Measurements from ENCODE around the gene S100A3. TPM values are rescaled to one million over a fixed set of nuclear protein-coding genes. Genes with fewer than 3 reads are reported as not detected.
"Not testable (repeated sequence)": the region's sequence is repeated elsewhere in the genome, so short reads cannot be mapped to it uniquely, and the experiment has no call there.

S100A3 gene
- total RNA-seq, 1 donor from 2014 or later: 0.20 TPM

DNA sequence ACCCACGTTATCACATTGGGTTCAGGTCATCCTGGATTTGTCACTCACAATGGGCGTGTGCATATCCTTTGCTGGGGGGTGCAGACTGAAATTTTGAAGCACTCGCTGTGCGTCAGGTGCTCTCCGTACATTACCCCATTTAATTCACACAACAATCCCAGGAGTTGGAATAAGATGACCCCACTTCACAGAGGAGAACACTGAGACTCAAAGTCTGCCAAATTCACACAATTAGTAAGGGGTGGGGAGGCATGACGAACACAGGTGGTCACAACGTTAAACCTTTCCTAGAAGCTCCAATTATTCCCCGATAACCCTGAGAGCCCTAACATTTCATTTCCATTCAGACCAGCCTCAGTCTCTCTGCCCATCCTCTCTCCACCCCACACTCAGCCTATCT is 20.4 kb upstream of the S100A3 start:
- DNase-seq (ENCODE audit: low read depth in 2 of 2): no peak

DNA sequence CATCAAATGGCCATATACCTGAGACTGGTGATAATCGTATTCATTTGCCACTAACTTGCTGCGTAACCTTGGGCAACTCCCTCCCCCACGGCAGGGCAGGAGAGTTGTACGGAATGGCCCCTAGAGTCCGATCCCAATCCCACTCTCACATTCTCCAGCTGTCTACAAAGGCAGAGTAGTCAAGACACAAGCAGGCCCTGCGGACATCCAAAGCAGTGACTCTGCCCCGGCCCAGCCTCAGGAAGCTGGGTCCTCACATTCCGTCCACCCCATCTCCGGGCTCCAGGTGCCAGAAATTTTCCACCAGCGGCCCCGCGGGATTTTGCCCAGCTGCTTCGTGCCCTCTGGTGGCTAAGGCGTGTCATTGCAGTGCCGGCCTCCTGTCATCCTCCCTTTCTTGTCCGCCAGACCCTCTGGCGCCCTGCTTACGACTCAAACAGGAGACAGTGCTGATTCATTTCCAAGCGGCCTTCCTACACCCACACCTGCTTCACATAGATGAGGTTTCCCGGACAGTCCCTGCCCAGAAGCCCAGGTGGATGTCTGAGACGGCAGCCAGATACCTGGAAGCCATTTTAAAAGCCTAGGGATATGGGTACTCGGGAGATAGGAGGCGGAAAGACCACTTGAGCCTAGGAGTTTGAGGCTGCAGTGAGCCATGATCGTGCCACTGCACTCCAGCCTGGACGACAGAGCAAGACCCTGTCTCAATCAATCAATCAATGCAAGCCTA is 19.5 kb upstream of the S100A3 start:
- DNase-seq (ENCODE audit: low read depth in 2 of 2): peak; percentile 90

DNA sequence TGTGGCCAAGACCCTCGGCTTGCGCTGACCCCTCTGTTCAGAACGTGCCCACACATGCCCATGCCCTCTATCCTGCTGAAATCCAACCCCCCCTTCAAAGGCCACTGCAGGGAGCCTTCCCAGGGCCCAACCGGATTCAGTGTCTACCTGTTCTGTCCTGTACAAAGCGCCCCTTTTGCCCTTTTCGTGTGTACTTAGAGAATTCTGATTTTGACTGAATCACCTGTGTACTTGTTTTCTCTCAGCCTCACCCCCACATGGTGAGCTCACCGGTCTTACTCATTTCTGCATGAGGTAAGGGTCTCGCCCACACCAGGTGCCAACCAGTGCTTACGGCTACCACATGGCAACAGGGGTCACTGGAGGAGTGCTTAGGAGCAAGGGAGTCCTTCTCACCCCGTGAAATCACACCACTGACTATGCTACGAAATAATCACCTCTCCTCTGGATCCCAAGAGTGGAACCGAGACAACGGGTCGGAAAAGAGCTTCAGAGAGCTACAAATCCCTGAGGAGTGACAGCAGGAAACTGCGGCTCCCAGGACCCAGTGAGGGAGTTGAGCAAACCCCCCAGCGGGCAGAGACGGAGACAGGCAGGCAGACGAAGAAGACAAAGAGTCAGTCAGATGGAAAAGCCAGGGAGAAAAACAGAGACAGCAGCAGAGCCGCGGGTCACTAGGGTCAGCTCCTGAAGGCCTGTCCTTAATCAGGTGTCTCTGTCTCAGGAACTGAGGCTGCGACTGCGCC is 18.7 kb upstream of the S100A3 start:
- DNase-seq (ENCODE audit: low read depth in 2 of 2): peak; percentile 28 to 74

DNA sequence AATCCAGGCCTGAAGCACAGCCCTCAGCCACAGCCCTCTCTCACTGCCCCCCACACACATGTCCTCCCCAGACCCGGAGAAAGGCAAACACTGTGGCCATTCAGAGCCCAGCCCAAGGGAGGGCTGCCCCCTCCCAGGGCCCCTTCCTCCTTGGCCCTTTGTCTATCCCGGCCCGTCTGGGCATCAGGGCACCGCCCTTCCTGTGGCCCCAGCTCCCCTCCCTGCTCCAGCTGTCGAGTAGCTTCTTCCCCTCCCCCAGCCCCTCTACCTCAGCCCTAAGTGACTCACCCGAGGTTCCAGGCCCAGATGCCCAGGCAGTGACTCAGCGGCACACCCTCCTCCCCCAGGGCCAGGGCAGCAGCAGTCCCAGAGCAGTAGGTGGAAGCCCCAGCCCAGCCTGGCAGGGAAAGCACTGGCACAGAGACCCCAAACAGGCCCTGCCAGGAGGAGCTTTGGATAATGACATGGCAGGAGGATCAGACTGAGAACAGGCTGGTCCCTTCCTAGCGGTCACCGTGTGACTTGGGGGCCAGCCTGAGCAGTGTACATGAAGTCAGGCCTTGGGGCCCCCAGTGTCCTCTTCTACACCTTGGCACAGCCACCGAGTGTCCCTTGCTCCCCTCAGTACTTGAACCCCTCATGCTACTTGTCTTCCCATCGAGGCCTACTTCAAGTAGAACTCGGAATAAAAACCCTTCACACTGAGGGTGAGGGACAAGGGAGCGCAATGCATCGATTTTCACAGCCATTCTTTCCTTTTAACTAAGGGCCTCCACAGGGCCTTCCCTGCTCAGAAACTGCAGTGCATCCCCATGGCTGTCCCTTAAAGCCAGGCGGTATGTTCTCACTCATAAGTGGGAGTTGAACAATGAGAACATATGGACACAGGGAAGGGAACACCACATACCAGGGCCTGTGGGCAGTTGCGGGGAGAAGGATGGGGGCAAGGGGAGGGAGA is 17.6 kb upstream of the S100A3 start:
- peak; percentile 85 to 98 for DNase-seq (ENCODE audit: low read depth in 2 of 2)

DNA sequence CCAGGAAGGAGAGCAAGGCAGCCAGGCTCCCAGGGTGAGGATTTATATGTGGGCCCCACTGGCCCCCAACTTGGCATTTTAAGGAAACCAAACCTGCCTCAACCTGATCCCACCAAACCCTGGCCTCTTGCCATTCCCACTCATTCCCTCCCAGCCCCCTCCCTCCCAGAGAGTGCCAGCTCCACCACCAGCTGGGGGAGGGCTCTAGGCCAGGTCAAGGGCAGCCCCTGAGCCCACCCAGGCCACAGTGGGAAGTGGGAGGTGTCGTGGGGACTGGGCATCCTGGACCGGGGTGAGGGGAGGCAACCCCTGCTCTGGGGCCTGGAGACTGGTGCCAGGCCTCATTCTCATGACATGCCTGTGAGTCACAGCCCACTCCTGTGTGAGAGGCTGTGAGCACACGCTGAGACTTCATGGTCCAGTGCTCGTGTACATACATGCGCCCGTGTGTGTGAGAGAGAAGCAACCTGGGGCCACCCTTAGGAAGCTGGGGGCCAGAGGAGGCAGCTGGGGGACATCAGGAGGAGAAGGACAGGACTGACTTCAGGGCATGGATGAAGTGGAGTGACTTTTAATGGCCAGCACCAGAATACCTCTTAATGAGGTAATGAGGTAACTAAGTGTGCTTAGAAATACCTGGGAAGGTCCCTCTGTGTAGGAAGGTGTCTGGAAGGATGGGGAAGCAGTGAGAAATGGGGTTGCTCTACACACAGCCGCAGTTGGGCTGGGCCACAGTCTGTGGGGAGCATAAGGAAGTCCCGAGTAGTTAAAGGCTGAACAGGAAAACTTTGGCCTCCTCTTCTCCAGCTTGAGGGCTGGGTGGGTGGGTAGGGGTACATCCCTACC is 16.7 kb upstream of the S100A3 start, which contains the start of gene S100A2:
TSS of gene S100A2 (minus strand) at position 316 of the 846 bp plus-strand sequence. CDS start 1,967 bp downstream, outside the sequence.
- DNase-seq (ENCODE audit: low read depth in 2 of 2): peak; percentile 64 to 90

DNA sequence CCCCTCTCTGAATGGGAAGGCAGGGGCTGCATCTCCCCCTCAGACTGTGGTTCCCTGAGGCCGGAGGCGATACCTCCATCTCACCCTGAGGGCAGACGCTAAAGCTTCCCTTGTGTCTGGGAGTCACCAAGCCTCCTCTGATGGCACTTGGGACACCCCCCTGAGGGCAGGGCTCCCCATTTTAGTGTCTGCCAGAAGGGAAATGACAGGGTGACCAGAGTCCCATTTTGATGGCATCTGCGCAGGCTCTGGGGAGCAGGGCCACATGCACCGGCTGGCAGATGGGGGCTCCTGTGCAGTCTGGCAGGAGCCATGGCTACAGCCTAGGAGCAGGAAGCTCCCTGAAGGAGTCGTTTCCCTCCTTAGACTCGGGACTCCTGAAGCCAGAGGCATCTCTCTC is 14.9 kb upstream of the S100A3 start:
- DNase-seq (ENCODE audit: low read depth in 2 of 2): no peak

DNA sequence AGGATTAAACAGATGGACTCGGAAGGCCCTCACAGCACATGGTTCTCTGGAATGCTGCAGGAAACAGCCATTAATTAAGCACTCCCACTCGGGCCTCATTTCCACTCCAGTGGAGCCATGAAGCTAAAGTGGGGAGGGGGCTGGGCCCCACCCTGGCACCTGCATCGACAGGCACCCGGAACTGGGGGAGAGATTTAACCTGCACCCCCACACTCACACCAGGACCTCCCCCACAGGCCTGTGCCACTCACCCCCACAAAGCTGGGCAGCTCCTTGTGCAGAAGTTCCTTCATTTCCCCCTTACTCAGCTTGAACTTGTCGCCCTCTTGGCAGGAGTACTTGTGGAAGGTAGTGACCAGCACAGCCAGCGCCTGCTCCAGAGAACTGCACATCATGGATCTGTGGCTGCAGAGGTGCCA is 14.4 kb upstream of the S100A3 start:
- DNase-seq (ENCODE audit: low read depth in 2 of 2): no peak

DNA sequence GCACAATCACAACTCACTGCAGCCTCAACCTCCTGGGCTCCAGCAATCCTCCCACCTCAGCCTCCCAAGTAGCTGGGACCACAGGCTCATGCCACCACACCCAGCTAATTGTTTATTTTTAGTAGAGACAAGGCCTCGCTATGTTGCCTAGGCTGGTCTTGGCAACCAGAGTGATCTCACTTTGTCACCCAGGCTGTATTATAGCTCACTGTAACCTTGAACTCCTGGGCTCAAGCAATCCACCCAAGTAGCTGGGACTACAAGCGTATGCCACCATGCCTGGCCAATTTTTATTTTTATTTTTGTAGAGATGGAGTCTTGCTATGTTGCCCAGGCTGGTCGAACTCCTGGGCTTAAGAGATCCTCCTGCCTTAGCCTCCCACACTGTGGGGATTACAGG is 13.0 kb upstream of the S100A3 start:
- DNase-seq (ENCODE audit: low read depth in 2 of 2): not testable (repeated sequence)

DNA sequence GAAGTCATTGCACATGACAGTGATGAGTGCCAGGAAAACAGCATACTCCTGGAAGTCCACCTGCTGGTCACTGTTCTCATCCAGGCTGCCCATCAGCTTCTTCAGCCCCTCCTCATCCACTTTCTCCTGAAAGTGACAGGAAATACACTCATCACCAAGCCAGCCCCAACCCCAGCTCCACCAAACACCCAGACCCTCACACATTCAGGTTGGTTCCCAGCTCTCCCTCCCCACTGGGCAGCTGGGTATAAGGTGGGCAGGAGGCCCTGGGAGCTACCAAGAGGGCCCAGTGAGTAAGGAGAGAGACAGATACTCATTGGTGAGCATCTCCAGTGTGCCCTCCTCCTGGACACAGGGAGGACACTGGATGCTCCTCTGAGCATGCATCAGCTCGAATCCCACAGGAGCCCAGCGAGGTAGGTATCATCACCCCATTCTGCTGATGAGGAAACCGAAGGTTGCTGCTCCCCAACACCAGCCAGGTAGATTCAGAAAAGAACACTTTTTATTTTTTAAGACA is 12.5 kb upstream of the S100A3 start:
- DNase-seq (ENCODE audit: low read depth in 2 of 2): no peak

DNA sequence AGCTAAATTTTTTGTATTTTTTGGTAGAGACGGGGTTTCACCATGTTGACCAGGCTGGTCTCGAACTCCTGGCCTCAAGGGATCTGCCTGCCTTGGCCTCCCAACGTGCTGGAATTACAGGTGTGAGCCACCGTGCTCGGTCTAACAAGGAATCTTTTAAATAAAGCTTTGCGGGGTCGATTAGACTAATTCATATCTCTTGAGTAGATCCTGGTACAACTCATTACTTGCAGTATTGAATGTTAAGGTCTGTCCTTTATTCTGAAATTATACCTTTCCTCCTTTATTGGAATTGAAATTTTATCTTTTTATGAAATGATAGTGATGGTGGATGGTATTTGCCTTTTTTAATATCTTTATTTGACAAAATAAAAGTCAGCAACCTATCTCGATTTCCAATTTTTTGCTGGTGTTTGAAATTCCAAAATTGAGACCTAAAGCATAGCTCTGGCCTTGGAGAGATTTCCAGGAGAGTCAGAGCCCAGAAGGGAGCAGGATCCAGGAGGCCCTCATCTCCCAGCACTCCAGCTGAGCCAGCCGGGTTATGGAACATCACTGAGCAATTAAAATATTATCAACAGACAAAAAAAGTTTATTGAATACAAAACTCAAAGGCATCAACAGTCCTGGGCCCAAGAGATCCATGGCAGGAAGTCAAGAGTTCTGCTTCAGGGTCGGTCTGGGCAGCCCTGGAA is 11.9 kb upstream of the S100A3 start:
- no peak for DNase-seq (ENCODE audit: low read depth in 2 of 2)

DNA sequence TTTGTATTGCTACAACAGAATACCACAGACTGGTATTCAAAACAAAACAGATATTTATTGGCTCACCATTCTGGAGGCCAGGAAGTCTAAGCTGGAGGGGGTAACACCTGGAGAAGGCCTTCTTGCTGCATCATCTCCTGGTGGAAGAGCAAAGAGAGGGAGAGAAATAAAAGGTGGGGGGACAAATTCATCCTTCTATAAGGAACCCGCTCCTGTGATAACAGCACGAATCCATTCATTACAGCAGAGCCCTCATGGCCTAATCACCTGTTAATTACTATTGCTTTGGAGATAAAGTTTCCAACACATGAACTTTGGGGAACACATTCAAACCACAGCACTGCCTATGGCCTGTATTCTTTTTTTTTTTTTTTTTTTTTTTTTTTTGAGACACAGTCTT is 11.2 kb upstream of the S100A3 start:
- DNase-seq (ENCODE audit: low read depth in 2 of 2): no peak

DNA sequence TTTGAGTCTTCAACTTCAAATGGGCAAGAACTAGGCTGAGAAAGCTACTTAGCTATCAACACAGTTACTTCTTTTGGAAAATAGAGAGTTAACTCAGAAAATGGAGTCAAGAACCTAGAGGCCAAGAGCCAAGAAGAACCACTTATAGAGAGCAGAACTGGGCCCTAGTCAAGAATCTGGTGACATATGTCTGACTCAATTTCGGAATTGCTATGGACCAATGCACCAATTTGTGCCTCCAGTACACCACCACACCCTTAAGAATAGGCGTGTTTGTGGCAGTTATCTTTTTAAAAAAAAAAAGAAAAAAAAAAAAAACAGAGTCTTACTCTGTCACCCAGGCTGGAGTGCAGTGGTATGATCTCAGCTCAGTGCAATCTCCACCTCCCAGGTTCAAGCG is 8.8 kb upstream of the S100A3 start:
- DNase-seq (ENCODE audit: low read depth in 2 of 2): no peak

DNA sequence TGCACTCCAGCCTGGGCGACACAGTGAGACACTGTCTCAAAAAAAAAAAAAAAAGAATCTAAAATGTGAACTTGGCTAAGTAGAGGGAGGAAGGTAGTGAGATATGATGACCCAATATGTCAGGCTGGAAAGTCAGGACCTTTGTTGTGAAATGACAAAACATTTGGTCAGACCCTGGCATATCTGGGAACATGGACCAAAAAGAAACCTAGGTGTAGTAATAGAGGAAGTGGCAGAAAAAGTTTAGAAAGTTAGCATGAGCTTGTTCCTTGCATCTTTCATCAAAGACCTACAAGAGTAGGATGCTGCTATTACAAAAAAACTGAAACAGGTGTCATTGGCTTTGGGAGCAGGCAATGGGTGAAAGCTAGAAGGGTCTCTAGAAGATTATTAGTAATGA is 7.3 kb upstream of the S100A3 start:
- DNase-seq (ENCODE audit: low read depth in 2 of 2): no peak

DNA sequence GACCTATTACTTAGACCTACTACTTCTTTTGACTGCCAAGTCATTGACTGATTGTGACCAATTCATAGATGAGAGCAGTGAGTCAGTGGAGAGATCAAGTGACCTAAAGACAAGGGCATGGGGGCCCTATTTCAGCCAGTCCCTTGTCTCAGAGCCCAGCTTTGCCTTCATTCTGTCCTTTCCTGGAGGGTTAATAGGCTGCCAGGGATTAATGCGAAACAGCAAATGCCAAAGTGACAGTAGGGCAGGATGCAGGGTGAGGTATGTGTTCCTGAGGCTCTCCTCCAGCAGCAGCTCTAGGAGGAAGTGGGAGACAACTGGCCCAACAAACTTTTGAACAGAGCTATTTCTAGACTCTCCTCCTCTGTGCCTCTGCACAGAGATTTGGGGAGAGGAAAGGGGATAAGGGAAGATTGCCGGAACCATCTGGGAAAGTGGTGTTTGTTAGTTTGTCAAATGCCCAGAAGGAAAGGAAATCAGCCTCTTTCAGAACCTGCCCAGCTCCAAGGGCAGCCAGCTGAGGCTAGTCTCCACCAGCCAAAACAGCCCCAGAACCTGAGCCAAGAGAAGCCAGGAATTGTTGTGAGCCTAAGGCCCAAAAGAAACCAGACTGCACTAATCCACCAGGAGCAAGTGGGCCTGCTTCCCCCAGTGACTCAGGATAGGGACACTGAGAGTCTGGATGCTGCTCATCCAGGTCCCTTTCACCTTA is 4.9 kb upstream of the S100A3 start:
- DNase-seq (ENCODE audit: low read depth in 2 of 2): peak in 1 of 2 donors; percentile 34

DNA sequence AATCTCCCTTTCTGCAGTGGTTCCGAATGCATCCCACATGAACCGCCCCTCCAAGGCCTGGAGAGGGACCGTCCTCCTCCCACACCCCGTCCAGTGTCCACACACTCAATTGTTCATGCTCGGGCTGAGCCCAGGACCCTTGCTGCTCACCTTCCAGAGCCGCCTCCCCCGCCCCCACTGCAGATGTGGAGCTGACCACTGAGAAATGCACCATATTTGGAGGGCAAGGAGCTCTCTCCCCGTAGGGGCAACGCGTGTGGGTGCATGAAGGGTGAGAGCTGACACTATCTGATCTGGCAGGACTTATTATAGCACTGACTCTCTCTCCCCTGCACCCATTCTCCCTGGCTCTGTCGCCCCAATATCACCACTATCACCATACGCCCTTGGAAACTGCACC is 4.0 kb upstream of the S100A3 start:
- no peak for DNase-seq (ENCODE audit: low read depth in 2 of 2)

DNA sequence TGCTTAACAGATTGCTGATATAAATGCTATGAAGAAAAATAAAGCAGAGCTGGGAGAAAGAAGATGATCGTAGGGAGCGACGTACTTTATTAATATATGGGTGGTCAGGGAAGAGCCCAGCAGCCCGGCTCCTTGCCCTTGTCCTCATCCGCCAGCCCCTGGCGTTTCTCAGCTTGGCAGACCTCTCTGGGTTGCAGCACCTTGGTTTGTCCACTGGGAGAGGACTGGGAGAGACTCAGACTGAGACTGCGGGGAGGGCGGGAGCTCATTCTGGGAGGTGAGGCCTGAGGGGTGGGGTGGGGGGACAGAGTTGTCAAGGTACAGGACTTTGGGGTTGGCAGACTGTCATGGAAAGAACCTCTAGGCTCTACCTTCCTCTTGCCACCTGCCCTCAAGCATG is 3.3 kb upstream of the S100A3 start:
- no peak for DNase-seq (ENCODE audit: low read depth in 2 of 2)

DNA sequence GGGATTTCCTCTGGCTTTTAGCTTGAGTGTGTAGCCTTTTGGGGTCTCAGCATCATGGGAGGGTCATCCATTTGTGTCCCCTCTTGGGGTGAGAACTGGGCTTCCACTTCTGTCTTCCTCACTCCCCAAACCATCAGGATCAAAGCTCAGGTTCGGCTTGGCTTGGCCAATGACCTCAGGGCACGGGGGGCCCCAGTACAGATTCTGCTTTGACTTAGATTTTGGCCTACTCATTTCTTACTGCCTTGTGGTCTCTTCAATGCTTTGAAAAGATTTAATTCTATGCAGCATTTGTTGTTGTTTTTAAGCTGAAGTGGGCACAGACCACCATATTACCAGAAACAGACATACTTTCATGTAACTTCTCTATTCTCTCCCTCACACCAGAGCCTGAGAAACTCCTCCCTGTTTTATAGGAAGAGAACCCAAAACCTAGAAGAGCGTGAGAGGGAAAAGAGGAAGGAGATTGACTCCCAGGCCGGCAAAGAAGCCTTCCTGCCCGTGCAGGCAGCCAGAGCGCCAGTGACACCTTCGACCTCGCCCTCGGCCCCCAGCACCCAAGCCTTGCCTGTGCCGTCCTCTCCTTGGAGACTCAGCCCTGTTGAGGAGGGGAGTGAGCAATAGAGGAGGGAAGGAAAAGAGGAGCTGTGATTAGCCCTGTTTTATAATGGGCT is 1.9 kb upstream of the S100A3 start:
- no peak for DNase-seq (ENCODE audit: low read depth in 2 of 2)

DNA sequence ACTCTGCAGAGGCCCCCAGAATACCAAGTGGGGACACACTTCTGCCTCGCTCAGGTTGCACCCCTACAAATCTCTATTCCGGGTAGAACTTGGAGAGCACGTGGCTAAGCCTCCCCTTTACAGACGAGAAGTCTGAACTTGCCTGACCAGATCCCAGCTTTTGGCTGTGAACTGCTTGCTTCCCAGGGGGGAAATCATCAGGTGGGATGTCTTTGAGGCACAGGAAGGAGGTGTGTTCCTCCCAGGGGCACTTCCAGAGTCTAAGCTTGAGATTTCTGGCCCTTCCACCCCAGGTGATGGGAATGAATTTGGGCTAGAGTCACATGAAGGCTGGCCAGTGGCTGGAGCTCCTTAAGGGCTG is 1.3 kb upstream of the S100A3 start:
- no peak for DNase-seq (ENCODE audit: low read depth in 2 of 2)

Data from lung microvascular endothelial cell (primary cell).